Testis (tissue), 2 donors: ENCODE results near the gene MTCL1.

ENCODE experiments used
- POLR2A ChIP-seq: fragments of 450-650 bp; IDR thresholded peaks from one replicate; pipeline ENCODE4 v1.6.1; 2017; ENCODE audit warnings: antibody characterized with exemption, mild to moderate bottlenecking, moderate library complexity
- TF ChIP-seq, protein P1 (sequence below), 3 experiments: fragments of 450-650 bp in 2 of 3; fragments of 200-600 bp in 1 of 3; sonication (generic) in 1 of 3; IDR thresholded peaks; one replicate each; pipeline ENCODE4 v1.5.1; 2016 to 2019; ENCODE audit warnings: antibody characterized with exemption in 3 of 3, mild to moderate bottlenecking in 2 of 3, moderate library complexity in 1 of 3

DNA sequence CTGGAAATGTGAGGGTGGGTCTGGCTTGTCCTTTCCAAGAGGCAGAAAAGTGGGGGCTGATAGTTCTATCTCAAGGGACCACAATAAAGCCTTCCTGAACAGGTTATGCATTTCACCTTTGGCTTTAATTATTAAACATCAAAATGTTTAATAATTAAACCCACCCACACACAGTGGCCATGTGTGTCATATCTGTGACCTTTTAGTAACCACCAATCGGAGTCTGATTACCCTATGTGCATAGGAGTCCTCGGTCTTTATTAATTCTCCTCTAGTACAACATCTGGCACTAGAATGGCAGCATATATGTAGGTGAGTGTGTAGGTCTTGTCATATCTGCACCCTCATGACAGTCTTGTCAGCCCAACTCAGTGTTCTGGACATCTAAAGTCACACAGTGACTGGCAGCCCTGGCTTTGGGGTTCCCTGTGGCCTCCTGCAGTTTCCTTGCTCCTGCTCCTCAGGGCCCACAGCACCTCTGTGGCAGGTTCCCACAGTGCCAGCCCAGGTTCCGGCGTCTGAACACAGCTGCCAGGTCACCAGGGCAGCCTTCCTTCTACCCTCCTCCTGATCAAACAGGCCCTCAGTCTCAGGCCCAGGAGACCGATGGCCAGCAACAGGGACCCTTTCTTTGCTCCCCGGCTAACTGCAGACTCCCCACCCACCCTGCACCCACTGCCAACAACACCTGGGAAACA lies 100.9 kb downstream of the MTCL1 start:
- TF ChIP-seq POLR2A = no peak
- TF ChIP-seq, protein P1, sequence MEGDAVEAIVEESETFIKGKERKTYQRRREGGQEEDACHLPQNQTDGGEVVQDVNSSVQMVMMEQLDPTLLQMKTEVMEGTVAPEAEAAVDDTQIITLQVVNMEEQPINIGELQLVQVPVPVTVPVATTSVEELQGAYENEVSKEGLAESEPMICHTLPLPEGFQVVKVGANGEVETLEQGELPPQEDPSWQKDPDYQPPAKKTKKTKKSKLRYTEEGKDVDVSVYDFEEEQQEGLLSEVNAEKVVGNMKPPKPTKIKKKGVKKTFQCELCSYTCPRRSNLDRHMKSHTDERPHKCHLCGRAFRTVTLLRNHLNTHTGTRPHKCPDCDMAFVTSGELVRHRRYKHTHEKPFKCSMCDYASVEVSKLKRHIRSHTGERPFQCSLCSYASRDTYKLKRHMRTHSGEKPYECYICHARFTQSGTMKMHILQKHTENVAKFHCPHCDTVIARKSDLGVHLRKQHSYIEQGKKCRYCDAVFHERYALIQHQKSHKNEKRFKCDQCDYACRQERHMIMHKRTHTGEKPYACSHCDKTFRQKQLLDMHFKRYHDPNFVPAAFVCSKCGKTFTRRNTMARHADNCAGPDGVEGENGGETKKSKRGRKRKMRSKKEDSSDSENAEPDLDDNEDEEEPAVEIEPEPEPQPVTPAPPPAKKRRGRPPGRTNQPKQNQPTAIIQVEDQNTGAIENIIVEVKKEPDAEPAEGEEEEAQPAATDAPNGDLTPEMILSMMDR (IDR thresholded peaks at IDR 0.05) = no peak
